Stimulated activated CD4-positive, alpha-beta T cell treated with anti-CD3 and anti-CD28 coated beads, TNF-alpha, amount 100 ng/mL, for 24 hours (primary cell): Measurements from ENCODE around the gene PLEKHH1.
"Not testable (repeated sequence)": the region's sequence is repeated elsewhere in the genome, so short reads cannot be mapped to it uniquely, and the experiment has no call there.

Experiments used
- DNase-seq, 3 experiments: peaks; one replicate each; pipeline ENCODE4 v3.0.0-alpha.2; 2020; ENCODE audit warnings: low read depth in 3 of 3

Gene PLEKHH1

GRCh38 chr14:67532606-67532997, 488 bp upstream of the PLEKHH1 start:
- no peak for DNase-seq

GRCh38 chr14:67533754-67534085, 630 bp downstream of the PLEKHH1 start:
- no peak for DNase-seq

GRCh38 chr14:67536087-67536486, 3.0 kb downstream of the PLEKHH1 start:
- no peak for DNase-seq

GRCh38 chr14:67537736-67538135, 4.6 kb downstream of the PLEKHH1 start:
- DNase-seq = no peak

GRCh38 chr14:67538501-67538900, 5.4 kb downstream of the PLEKHH1 start:
- DNase-seq = no peak

GRCh38 chr14:67539116-67539515, 6.0 kb downstream of the PLEKHH1 start:
- DNase-seq = no peak

- DNase-seq = no peak
Observed at GRCh38 chr14:67541448-67542387, 8.6 kb downstream of the PLEKHH1 start.

GRCh38 chr14:67542620-67543019, 9.5 kb downstream of the PLEKHH1 start:
- DNase-seq = not testable (repeated sequence)

GRCh38 chr14:67544590-67544989, 11.5 kb downstream of the PLEKHH1 start:
- no peak for DNase-seq

GRCh38 chr14:67547224-67547780, 14.2 kb downstream of the PLEKHH1 start:
- no peak for DNase-seq

- DNase-seq = no peak
Observed at GRCh38 chr14:67549734-67550133, 16.6 kb downstream of the PLEKHH1 start.

GRCh38 chr14:67551123-67551522, 18.0 kb downstream of the PLEKHH1 start:
- no peak for DNase-seq

- no peak for DNase-seq
Observed at GRCh38 chr14:67551940-67552339, 18.9 kb downstream of the PLEKHH1 start.

GRCh38 chr14:67553547-67553946, 20.5 kb downstream of the PLEKHH1 start:
- DNase-seq = no peak

- DNase-seq = no peak
Observed at GRCh38 chr14:67554341-67554740, 21.3 kb downstream of the PLEKHH1 start.

- DNase-seq = no peak
Observed at GRCh38 chr14:67555518-67556090, 22.5 kb downstream of the PLEKHH1 start.

GRCh38 chr14:67556671-67557070, 23.6 kb downstream of the PLEKHH1 start:
- no peak for DNase-seq

GRCh38 chr14:67557118-67557517, 24.0 kb downstream of the PLEKHH1 start:
- no peak for DNase-seq

- DNase-seq = no peak
Observed at GRCh38 chr14:67557656-67558055, 24.6 kb downstream of the PLEKHH1 start.

GRCh38 chr14:67559639-67560038, 26.5 kb downstream of the PLEKHH1 start:
- no peak for DNase-seq

- no peak for DNase-seq
Observed at GRCh38 chr14:67562025-67562775, 29.1 kb downstream of the PLEKHH1 start.

- no peak for DNase-seq
Observed at GRCh38 chr14:67562776-67563150, 29.7 kb downstream of the PLEKHH1 start.
